Coronary artery (tissue), 2 donors: ENCODE measurements around the gene GALNT18.

Experiments used
- DNase-seq: peaks from one replicate; pipeline ENCODE4 v3.0.0-alpha.2; 2017; ENCODE audit warnings: low spot score
- H3K27ac ChIP-seq, 2 donors: fragments of 200-600 bp; sonication (generic); one replicate each; pipeline ENCODE4 v1.5.1; 2016 to 2019
- H3K4me3 ChIP-seq: fragments of 200-600 bp; sonication (generic); 2 replicates; pipeline ENCODE4 v1.5.1; 2016; ENCODE audit warnings: mild to moderate bottlenecking, moderate library complexity
- TF ChIP-seq, protein P1 (sequence below): fragments of 200-600 bp; sonication (generic); IDR thresholded peaks from one replicate; pipeline ENCODE4 v1.5.1; 2019; ENCODE audit warnings: antibody characterized with exemption

GALNT18 gene

DNA sequence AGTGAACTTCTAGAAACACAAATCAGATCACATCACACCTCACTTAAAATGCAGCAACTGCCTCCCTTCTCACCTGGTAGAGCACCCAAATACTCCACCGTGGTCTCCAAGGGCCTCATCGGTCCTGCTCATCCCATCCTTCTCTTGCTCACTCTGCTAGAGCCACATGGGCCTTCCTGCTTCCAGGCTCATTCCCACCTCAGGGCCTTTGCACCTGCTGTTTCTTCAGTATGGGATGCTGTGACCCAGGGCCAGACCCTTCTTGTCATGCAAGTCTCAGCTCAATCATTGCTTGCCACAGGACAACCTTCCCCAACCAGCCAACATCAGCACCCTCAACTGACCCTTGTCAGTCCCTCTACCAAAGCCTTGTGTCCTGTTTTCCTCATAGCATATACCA, 124.9 kb downstream of the GALNT18 start:
- no peak for DNase-seq
- Histone ChIP-seq H3K27ac (no peak overlapping the region), H3K4me3 (no peak overlapping the region)
- TF ChIP-seq, protein P1, sequence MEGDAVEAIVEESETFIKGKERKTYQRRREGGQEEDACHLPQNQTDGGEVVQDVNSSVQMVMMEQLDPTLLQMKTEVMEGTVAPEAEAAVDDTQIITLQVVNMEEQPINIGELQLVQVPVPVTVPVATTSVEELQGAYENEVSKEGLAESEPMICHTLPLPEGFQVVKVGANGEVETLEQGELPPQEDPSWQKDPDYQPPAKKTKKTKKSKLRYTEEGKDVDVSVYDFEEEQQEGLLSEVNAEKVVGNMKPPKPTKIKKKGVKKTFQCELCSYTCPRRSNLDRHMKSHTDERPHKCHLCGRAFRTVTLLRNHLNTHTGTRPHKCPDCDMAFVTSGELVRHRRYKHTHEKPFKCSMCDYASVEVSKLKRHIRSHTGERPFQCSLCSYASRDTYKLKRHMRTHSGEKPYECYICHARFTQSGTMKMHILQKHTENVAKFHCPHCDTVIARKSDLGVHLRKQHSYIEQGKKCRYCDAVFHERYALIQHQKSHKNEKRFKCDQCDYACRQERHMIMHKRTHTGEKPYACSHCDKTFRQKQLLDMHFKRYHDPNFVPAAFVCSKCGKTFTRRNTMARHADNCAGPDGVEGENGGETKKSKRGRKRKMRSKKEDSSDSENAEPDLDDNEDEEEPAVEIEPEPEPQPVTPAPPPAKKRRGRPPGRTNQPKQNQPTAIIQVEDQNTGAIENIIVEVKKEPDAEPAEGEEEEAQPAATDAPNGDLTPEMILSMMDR: no peak

DNA sequence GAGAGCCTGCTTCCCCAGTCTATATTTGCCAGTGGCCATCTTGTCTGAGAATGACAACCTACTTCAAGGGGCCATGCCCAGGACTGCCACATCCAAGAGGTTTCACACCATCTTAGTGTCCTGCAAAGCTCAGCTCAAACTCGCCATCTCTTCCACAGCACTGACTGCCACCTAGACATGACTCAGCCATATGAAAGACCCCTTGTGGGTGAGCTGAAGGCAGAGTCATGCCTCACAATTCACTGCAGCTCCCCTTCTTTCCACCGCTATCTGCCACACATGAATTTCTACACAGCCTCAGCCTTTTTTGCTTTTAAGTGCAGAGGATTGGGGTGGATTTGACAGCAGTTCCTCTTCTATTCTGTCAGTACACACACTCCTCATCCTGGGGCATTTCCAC, 127.5 kb downstream of the GALNT18 start:
- TF ChIP-seq, protein P1: no peak
- Histone ChIP-seq H3K27ac (no peak overlapping the region), H3K4me3 (no peak overlapping the region)
- DNase-seq: no peak

DNA sequence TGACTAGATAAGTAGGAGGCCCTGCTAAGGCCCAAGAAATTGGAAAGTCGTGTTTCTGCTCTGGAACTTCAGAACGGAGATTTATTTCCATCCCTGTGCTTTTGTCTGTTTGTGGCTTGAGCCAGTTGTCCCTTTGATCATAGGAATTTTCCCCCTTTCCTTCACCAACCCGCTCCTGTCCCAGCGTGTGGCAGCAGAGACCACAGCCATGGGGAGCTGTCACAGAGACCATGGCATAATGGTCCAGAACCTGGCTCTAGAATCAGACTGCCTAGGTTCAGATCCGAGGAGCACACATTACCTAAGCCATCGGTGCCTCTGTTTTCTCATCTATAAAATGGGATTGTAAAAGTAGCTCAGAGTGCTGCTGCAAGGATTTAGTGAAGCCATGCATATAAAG, 128.1 kb downstream of the GALNT18 start:
- H3K4me3 ChIP-seq: no peak overlapping the region
- H3K27ac ChIP-seq: no peak overlapping the region
- DNase-seq: no peak
- TF ChIP-seq, protein P1: no peak

DNA sequence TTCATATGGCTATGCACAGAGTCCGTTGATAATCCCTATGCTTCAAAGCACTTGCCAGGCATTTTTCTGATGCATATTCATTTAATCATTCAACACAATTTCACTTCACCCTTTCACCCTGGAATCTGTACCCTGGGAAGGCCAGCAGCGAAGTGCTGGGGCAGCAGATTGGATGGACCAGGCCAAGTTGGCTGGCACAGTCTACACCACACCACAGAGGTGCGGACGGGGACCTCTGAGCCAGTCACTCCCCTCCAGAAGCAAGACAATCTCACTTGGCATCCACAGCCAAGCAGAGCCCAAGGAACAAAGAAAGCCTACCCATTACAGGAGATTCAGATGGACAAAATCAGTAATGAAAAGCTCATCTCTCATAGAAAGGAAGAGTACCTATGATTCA, 130.2 kb downstream of the GALNT18 start:
- DNase-seq: no peak
- H3K4me3 ChIP-seq: no peak overlapping the region
- TF ChIP-seq, protein P1: no peak
- H3K27ac ChIP-seq: no peak overlapping the region

DNA sequence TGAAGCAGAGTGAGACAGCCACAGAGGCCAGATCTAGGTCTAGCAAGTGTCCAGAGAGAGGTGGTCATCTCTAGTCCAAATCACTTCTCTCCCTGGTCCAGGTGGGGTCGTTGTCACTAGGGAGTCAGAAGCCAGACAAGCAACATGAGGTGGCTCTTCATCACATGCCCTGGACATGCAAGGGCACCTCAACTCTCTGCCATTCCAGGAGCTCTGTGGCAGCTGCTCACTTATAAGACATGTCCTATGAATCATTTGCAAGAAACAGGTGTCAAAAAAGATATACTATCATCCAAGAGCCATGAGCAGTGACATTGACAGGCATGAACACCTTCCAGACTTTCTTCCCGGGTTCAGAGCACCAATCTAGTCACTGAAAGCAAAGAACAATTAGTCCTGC, 130.8 kb downstream of the GALNT18 start:
- Histone ChIP-seq H3K27ac (no peak overlapping the region), H3K4me3 (no peak overlapping the region)
- TF ChIP-seq, protein P1: no peak
- DNase-seq: no peak

DNA sequence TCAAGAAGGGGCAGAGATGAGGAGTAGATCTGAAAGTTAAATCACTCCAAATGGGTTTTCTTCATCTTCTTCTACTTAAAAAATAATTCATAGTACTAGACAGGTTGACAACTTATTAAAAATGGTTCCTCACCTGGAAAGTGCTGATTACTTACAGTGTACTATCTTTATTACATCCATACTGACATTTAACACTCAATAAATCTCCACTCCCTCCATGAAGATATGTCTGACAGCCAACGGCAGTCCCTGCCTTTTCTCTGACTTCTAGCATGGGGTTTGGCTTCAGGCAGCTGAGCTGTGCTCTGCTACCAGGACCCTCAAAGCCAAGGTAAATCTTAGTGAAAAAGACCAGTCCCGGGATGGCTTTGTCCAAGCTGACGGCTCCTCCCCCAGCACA, 135.4 kb downstream of the GALNT18 start:
- no peak overlapping the region for H3K27ac ChIP-seq
- no peak for DNase-seq
- TF ChIP-seq, protein P1: no peak
- H3K4me3 ChIP-seq: no peak overlapping the region

DNA sequence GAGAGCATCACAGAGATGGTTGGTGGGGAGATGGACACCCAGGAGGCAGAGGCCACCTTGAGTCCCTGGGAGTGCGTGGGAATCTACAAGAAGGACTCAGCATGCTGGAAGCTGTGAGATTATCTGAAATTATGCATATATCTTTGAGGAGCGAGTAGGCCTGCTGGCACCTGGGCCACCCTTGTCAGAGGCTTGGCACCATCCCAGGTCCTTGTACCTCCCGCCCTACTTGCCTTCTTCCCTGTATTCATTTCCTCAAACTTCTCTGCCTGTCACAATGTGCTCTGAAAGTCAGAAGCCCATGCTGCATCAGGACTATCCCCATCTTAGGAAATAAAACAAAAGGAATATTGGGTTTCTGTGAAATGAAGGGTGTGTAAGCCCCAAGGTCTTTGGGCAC, 135.8 kb downstream of the GALNT18 start:
- TF ChIP-seq, protein P1: no peak
- Histone ChIP-seq H3K4me3 (no peak overlapping the region), H3K27ac (no peak overlapping the region)
- no peak for DNase-seq
